ENCODE results near the gene ANKRD34A.
"Not testable (repeated sequence)": the region's sequence is repeated elsewhere in the genome, so short reads cannot be mapped to it uniquely, and the experiment has no call there.

Gene ANKRD34A

DNA sequence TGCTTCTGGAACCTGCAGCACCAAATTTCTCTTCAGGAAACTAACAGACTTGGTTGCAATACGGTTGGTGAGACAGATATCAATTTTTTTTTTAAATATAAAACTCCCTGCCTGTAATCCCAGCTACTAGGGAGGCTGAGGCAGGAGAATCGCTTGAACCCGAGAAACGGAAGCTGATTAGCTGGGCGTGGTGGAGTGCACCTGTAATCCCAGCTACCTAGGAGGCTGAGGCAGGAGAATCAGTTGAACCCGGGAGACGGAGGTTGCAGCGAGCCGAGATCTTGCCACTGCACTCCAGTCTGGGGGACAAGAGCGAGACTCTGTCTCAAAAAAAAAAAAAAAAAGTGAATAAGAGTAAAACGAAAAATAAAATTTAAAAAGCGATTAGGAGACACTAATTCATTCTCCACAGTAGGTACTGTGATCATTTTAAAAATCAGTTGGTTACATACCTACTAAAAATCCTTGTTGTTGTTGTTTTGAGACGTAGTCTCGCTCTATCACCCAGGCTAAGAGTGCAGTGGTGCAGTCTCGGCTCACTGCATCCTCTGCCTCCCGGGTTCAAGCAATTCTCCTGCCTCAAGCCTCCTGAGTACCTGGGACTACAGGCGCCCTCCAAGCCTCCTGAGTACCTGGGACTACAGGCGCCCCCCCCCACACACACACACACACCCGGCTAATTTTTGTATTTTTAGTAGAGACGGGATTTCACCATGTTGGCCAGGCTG is 36.3 kb downstream of the ANKRD34A start:
- DNase-seq (ENCODE audit: insufficient read length, low spot score) (no peak), FAIRE-seq (no peak)
- TF ChIP-seq, protein P1, sequence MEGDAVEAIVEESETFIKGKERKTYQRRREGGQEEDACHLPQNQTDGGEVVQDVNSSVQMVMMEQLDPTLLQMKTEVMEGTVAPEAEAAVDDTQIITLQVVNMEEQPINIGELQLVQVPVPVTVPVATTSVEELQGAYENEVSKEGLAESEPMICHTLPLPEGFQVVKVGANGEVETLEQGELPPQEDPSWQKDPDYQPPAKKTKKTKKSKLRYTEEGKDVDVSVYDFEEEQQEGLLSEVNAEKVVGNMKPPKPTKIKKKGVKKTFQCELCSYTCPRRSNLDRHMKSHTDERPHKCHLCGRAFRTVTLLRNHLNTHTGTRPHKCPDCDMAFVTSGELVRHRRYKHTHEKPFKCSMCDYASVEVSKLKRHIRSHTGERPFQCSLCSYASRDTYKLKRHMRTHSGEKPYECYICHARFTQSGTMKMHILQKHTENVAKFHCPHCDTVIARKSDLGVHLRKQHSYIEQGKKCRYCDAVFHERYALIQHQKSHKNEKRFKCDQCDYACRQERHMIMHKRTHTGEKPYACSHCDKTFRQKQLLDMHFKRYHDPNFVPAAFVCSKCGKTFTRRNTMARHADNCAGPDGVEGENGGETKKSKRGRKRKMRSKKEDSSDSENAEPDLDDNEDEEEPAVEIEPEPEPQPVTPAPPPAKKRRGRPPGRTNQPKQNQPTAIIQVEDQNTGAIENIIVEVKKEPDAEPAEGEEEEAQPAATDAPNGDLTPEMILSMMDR (IDR thresholded peaks at IDR 0.05; ENCODE audit: insufficient read depth, missing control alignments) = no peak

DNA sequence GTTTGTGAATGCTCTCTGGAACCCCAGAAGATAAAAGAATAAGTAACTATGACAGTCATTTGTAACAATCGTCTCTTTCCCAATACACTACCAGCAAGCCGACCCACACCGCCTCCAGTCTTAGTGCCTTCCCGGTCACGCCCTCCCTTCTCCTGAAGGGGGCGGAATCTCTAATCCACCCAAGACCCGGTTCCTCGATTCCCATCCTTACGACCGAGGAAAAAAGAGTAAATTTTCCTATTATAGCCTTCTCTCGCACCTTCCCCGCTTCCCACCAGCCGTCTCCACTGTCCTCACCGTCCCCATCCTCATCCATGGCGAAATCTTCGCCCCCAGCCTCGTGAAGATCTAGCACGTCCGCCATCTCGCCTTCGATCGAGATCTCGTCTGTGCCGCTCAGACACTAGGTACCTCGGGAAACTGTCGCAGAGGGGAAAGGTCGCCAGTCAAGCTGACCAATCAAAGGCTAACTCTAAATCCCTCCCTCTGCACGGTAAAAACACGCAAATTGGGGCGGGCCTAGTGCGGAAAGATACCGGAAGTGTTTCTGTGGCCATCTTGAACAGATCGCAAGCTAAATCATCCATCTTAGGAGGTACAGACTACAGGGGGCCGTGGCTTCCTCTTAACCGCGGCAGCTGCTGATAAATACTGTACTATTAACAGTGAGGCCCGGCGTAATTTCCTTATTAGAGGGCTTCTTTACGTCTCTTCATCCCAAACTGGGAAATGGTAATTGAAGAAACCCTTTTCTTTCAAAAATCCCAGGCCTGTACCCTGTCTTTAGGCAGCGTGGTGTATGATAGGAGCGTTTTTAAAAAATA is 37.1 kb downstream of the ANKRD34A start, which contains the start of gene RBM8A:
Gene RBM8A (minus strand): TSS at position 422 of the 824 bp plus-strand sequence. CDS start 58 bp downstream, at position 364.
- TF ChIP-seq, protein P1 (IDR thresholded peaks at IDR 0.05; ENCODE audit: insufficient read depth, missing control alignments) = peak; percentile 53
- FAIRE-seq (peak; percentile 84), DNase-seq (ENCODE audit: insufficient read length, low spot score) (no peak)

DNA sequence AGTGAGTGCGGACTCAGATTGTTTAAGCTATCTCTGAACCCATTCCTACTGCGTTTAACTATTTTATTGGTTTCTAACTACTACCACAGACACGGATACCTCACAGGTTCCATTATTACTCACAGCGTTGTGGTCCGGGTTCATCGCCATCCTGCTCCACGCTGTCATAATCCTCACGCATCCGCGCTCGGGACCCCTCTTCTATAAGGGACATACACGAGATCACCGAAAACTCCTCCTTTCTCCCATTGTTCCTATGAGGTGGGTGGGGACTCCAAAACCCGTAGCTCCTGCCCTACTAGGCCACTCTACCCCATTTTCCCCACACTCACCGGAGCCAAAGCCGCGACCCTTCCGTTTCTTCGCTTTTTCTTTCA is 37.7 kb downstream of the ANKRD34A start:
- no peak for FAIRE-seq
- TF ChIP-seq, protein P1 (IDR thresholded peaks at IDR 0.05; ENCODE audit: insufficient read depth, missing control alignments) = no peak
- no peak for DNase-seq (ENCODE audit: insufficient read length, low spot score)

DNA sequence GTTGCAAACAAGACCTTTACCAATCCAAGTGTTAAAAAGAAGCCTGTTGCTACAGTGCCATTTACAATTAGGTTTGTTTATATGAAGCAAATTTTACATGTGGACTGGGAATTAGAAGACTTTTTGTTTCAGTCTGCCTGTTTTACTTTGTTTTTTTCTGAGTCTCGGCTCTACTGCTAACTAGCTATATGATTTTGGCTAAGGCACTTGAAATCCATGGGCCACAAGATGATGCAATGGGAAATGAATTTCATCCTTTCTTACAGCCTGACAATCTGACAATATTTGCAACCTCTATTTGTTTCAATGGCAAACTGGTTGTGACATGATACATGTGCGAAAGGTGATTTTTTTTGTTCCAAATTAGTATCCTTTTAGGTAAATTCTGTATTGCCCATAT is 42.1 kb downstream of the ANKRD34A start:
- TF ChIP-seq, protein P1 (IDR thresholded peaks at IDR 0.05; ENCODE audit: insufficient read depth, missing control alignments) = no peak
- FAIRE-seq (no peak), DNase-seq (ENCODE audit: insufficient read length, low spot score) (no peak)

DNA sequence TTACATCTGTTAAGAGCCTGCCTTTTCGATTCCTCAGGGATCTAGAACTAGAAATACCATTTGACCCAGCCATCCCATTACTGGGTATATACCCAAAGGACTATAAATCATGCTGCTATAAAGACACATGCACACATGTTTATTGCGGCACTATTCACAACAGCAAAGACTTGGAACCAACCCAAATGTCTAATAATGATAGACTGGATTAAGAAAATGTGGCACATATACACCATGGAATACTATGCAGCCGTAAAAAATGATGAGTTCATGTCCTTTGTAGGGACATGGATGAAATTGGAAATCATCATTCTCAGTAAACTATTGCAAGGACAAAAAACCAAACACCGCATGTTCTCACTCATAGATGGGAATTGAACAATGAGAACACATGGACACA is 44.1 kb downstream of the ANKRD34A start:
- DNase-seq (ENCODE audit: insufficient read length, low spot score); FAIRE-seq: not testable (repeated sequence)

DNA sequence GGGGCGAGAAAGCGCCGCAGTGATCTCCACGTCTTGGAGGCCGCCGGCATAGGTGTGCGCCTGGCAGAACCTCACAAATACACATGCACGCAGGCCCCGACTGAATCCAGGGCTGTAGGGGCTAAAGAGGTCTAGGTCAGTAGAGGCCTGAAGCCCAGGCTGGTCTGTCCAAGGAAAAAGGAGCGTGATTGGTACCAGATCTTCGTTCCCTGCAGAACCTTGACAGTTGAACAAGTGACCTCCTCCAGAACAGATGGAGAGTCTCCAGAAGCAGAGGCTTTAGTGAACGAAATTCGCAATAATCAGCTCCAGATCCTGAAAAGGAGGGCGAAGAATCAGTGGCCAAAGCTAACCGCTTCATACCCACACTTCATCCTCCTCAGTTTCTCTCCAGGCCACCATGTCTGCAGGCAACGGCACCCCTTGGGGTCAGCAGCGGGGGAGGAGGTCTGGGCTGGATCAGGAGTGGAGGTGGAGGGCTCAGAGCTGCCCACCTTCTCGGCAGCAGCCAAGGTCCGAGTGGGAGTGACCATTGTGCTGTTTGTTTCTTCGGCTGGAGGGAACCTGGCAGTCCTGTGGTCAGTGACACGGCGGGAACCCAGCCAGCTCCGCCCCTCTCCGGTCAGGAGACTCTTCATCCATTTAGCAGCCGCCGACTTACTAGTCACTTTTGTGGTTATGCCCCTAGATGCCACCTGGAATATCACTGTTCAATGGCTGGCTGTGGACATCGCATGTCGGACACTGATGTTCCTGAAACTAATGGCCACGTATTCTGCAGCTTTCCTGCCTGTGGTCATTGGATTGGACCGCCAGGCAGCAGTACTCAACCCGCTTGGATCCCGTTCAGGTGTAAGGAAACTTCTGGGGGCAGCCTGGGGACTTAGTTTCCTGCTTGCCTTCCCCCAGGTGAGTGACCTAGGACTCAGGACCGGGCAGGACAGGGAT is 45.1 kb downstream of the ANKRD34A start:
- FAIRE-seq (no peak), DNase-seq (ENCODE audit: insufficient read length, low spot score) (no peak)

More for the DNA sequence above, 45.1 kb downstream of the ANKRD34A start:
- TF ChIP-seq, protein P1 (IDR thresholded peaks at IDR 0.05; ENCODE audit: insufficient read depth, missing control alignments) = no peak
